Cardiac septum (tissue), 1 donor: ENCODE measurements around the gene EIF4A2. TPM values are rescaled to one million over a fixed set of nuclear protein-coding genes. Genes with fewer than 3 reads are reported as not detected.

Experiments
- DNase-seq: peaks from one replicate; pipeline ENCODE4 v3.0.0-alpha.2; 2020; ENCODE audit warnings: low spot score
- intact Hi-C: fragments of 100-400 bp; cut with DNase I; formaldehyde crosslinking; loops from one replicate; pipeline ENCODE4 v1.14.0; 2022
- long read RNA-seq: library from polyadenylated mRNA; unstranded; transcript quantifications from one replicate; pipeline ENCODE4 v2.0.0, GENCODE V29; 2021
- total RNA-seq: library from RNA; stranded (reverse); fragmentation: NEBNext Ultra II Directional; extraction: Animal tissue kit (Norgen Biotek cat#: 25700); gene quantifications from one replicate; pipeline ENCODE4 v1.2.1, GENCODE V29; 2021
- donor health status: DM: no; HTN: no; CAD: no.

The EIF4A2 gene
- total RNA-seq: 361 TPM
- long read RNA-seq, transcript EIF4A2-201 (11 exons, 1,919 nt): major isoform, 273 of 437 reads
- long read RNA-seq, transcript EIF4A2-203 (10 exons, 1,751 nt): minor isoform, 6 of 437 reads
- long read RNA-seq, transcript EIF4A2-205 (11 exons, 1,889 nt): minor isoform, 91 of 437 reads
- long read RNA-seq, partial matches to known transcripts: 34 of 437 reads
- long read RNA-seq, other reads (novel, unspliced or antisense): 27 of 437 reads

- intact Hi-C loops: loop anchor here (2.0 to 5.0 kb wide), 2 partner anchors 149 to 212 kb away; partner anchors contain the start of genes DNAJB11 and ST6GAL1
- DNase-seq: peak; percentile 95
These were observed at the start of gene EIF4A2 for GRCh38 chr3:186783058-186783730. Gene EIF4A2 (plus strand): TSS chr3:186783577. CDS start chr3:186783611, 34 bp downstream.

- no peak for DNase-seq
- intact Hi-C loops: no loop called here
These were observed 40.6 kb upstream of the EIF4A2 start for GRCh38 chr3:186742618-186743380.

- intact Hi-C loops: no loop called here
- no peak for DNase-seq
These were observed 39.7 kb upstream of the EIF4A2 start for GRCh38 chr3:186743666-186744065.

GRCh38 chr3:186746008-186746407 lies 37.4 kb upstream of the EIF4A2 start:
- DNase-seq: no peak
- intact Hi-C loops: no loop called here

- DNase-seq: no peak
- intact Hi-C loops: no loop called here
These were observed 33.1 kb upstream of the EIF4A2 start for GRCh38 chr3:186750316-186750715.

GRCh38 chr3:186751480-186751879 lies 31.9 kb upstream of the EIF4A2 start:
- intact Hi-C loops: no loop called here
- DNase-seq: no peak

- intact Hi-C loops: no loop called here
- no peak for DNase-seq
These were observed 29.4 kb upstream of the EIF4A2 start for GRCh38 chr3:186754006-186754405.

GRCh38 chr3:186754871-186755270 lies 28.5 kb upstream of the EIF4A2 start:
- no peak for DNase-seq

GRCh38 chr3:186757214-186757613 lies 26.2 kb upstream of the EIF4A2 start:
- intact Hi-C loops: no loop called here
- no peak for DNase-seq

More at GRCh38 chr3:186754871-186755270, 28.5 kb upstream of the EIF4A2 start:
- intact Hi-C loops: no loop called here

- intact Hi-C loops: no loop called here
- no peak for DNase-seq
These were observed 25.6 kb upstream of the EIF4A2 start for GRCh38 chr3:186757686-186758220.

- no peak for DNase-seq
- intact Hi-C loops: no loop called here
These were observed 24.0 kb upstream of the EIF4A2 start for GRCh38 chr3:186759231-186759930.

GRCh38 chr3:186760141-186760833 lies 23.1 kb upstream of the EIF4A2 start:
- DNase-seq: no peak

GRCh38 chr3:186760897-186761447 lies 22.4 kb upstream of the EIF4A2 start:
- DNase-seq: no peak
- intact Hi-C loops: no loop called here

More at GRCh38 chr3:186760141-186760833, 23.1 kb upstream of the EIF4A2 start:
- intact Hi-C loops: no loop called here

- intact Hi-C loops: no loop called here
- no peak for DNase-seq
These were observed 11.1 kb upstream of the EIF4A2 start for GRCh38 chr3:186772281-186772694.

- intact Hi-C loops: no loop called here
- peak; percentile 91 for DNase-seq
These were observed 10.5 kb upstream of the EIF4A2 start for GRCh38 chr3:186772701-186773417.

- intact Hi-C loops: no loop called here
- no peak for DNase-seq
These were observed 7.4 kb upstream of the EIF4A2 start for GRCh38 chr3:186775999-186776398.

GRCh38 chr3:186779204-186779603 lies 4.2 kb upstream of the EIF4A2 start:
- intact Hi-C loops: no loop called here
- no peak for DNase-seq

GRCh38 chr3:186782542-186783057 lies 777 bp upstream of the EIF4A2 start:
- intact Hi-C loops: loop anchor here (2.0 to 5.0 kb wide), 2 partner anchors 150 to 212 kb away; partner anchors contain the start of genes DNAJB11 and ST6GAL1
- DNase-seq: no peak
